Keratinocyte (primary cell): Measurements from ENCODE around the gene COA5. TPM values are rescaled to one million over a fixed set of nuclear protein-coding genes. Genes with fewer than 3 reads are reported as not detected.

Experiments used
- DNase-seq: peaks from one replicate; pipeline ENCODE4 v3.0.0-alpha.2; 2011; ENCODE audit warnings: low read depth, missing footprints, low spot score
- FAIRE-seq: peaks from 2 replicates; lab custom pipeline; 2011; peaks lifted over from hg19 to GRCh38; lab: Jason Lieb, UNC
- H2AFZ ChIP-seq: 2 replicates; pipeline ENCODE4 v1.6.0; 2012; ENCODE audit warnings: low read length, control low read depth, inconsistent platforms; ENCODE audit not compliant: control insufficient read depth
- H3K27ac ChIP-seq: 2 replicates; pipeline ENCODE4 v1.5.1; 2011; ENCODE audit warnings: low read length; ENCODE audit not compliant: control insufficient read depth, insufficient read depth
- H3K27me3 ChIP-seq: 3 replicates; pipeline ENCODE4 v1.6.0; 2011; ENCODE audit warnings: low read length; ENCODE audit not compliant: control insufficient read depth, insufficient read depth; ENCODE audit errors: extremely low read depth
- H3K36me3 ChIP-seq, 2 experiments: 2 replicates in 1 of 2; 3 replicates in 1 of 2; pipeline ENCODE4 v1.5.1; 2011; ENCODE audit warnings: low read length in 2 of 2, mild to moderate bottlenecking in 1 of 2; ENCODE audit not compliant: control insufficient read depth in 2 of 2, insufficient read depth in 2 of 2; ENCODE audit errors: extremely low read depth in 1 of 2
- H3K4me1 ChIP-seq: 3 replicates; pipeline ENCODE4 v1.5.1; 2011; ENCODE audit warnings: low read length; ENCODE audit not compliant: control insufficient read depth, insufficient read depth; ENCODE audit errors: extremely low read depth
- H3K4me2 ChIP-seq: 3 replicates; pipeline ENCODE4 v1.6.0; 2011; ENCODE audit warnings: low read depth, low read length; ENCODE audit not compliant: control insufficient read depth, insufficient read depth; ENCODE audit errors: extremely low read depth
- H3K4me3 ChIP-seq, 3 experiments: fragments of 200-600 bp in 1 of 3; sonication (generic) in 1 of 3; 2 replicates in 2 of 3; 3 replicates in 1 of 3; pipeline ENCODE4 v1.5.1; 2011 to 2016; ENCODE audit warnings: low read length in 3 of 3, mild to moderate bottlenecking in 3 of 3, control low read depth in 2 of 3, inconsistent platforms in 1 of 3, low read depth in 1 of 3, mixed read lengths in 1 of 3, mixed run types in 1 of 3, moderate library complexity in 1 of 3; ENCODE audit not compliant: control insufficient read depth in 2 of 3, insufficient read depth in 2 of 3; ENCODE audit errors: extremely low read depth in 1 of 3
- H3K79me2 ChIP-seq: 2 replicates; pipeline ENCODE4 v1.6.0; 2012; ENCODE audit warnings: low read length; ENCODE audit not compliant: control insufficient read depth, insufficient read depth
- H3K9ac ChIP-seq: 3 replicates; pipeline ENCODE4 v1.6.0; 2011; ENCODE audit warnings: low read length; ENCODE audit not compliant: control insufficient read depth, insufficient read depth; ENCODE audit errors: extremely low read depth
- H3K9me1 ChIP-seq: 3 replicates; pipeline ENCODE4 v1.6.0; 2011; ENCODE audit warnings: low read length; ENCODE audit not compliant: control insufficient read depth, insufficient read depth; ENCODE audit errors: extremely low read depth
- H3K9me3 ChIP-seq: 2 replicates; pipeline ENCODE4 v1.5.1; 2012; ENCODE audit warnings: low read depth, low read length; ENCODE audit not compliant: control insufficient read depth
- H4K20me1 ChIP-seq: 3 replicates; pipeline ENCODE4 v1.6.0; 2011; ENCODE audit warnings: low read length; ENCODE audit not compliant: control insufficient read depth, insufficient read depth; ENCODE audit errors: extremely low read depth
- EZH2 ChIP-seq: IDR thresholded peaks from one replicate; pipeline ENCODE4 v1.6.1; 2012; ENCODE audit warnings: inconsistent platforms, mild to moderate bottlenecking, low read length, moderate library complexity
- dilution Hi-C: fragments of 300-500 bp; cut with MboI; formaldehyde crosslinking; loops from one replicate; pipeline ENCODE4 v1.7.0; 2020; ENCODE audit warnings: low sequenced_read_pairs; ENCODE audit not compliant: extremely low pct_ligation_motif_present
- polyA plus RNA-seq, 5 experiments: library from polyadenylated mRNA; depleted of rRNA in 3 of 5; stranded (reverse) in 3 of 5; stranded (forward) in 1 of 5; unstranded in 1 of 5; fragments of >200 nt; gene quantifications; 1 replicate in 1 of 5; 2 replicates in 3 of 5; 3 replicates in 1 of 5; pipeline versions ENCODE4 v1.2.1 to v1.2.3, GENCODE V29; 2011 to 2012; ENCODE audit warnings: missing spikeins in 2 of 5, low read depth in 1 of 5, low replicate concordance in 1 of 5
- TF ChIP-seq, protein P1 (sequence below), 3 experiments: IDR thresholded peaks in 1 of 3; conservative IDR thresholded peaks in 1 of 3; optimal IDR thresholded peaks in 1 of 3; 2 replicates in 2 of 3; 3 replicates in 1 of 3; pipeline versions ENCODE3 to v1.5.1; 2011; ENCODE audit warnings: low read length in 3 of 3, mild to moderate bottlenecking in 3 of 3, moderate library complexity in 2 of 3, control low read depth in 1 of 3, inconsistent platforms in 1 of 3; ENCODE audit not compliant: insufficient read depth in 2 of 3; ENCODE audit errors: extremely low read depth in 1 of 3

The COA5 gene
- polyA plus RNA-seq, 1 donor (not counting 4 experiments of a cell fraction or from before 2014, with no cell fraction given), result 25.1 TPM

- Histone ChIP-seq H3K9me1 (peaks cover 3% of the 10 kb centered on the region), H3K27ac (peak overlapping the region; percentile 94), H3K27me3 (no peaks in the 10 kb centered on the region), H3K4me1 (peaks cover 26% of the 10 kb centered on the region), H3K79me2 (peaks cover 68% of the 10 kb centered on the region), H3K9me3 (no peaks in the 10 kb centered on the region), H3K9ac (peak overlapping the region; percentile 97), H4K20me1 (no peaks in the 10 kb centered on the region), H3K36me3 (peaks cover 11 to 14% of the 10 kb centered on the region in 2 experiments), H3K4me3 (peak overlapping the region in 2 of 3 experiments; percentile 98 to 99), H3K4me2 (peak overlapping the region; percentile 100), H2AFZ (no peak overlapping the region)
- DNase-seq (no peak), FAIRE-seq (no peak)
- TF ChIP-seq, protein P1, sequence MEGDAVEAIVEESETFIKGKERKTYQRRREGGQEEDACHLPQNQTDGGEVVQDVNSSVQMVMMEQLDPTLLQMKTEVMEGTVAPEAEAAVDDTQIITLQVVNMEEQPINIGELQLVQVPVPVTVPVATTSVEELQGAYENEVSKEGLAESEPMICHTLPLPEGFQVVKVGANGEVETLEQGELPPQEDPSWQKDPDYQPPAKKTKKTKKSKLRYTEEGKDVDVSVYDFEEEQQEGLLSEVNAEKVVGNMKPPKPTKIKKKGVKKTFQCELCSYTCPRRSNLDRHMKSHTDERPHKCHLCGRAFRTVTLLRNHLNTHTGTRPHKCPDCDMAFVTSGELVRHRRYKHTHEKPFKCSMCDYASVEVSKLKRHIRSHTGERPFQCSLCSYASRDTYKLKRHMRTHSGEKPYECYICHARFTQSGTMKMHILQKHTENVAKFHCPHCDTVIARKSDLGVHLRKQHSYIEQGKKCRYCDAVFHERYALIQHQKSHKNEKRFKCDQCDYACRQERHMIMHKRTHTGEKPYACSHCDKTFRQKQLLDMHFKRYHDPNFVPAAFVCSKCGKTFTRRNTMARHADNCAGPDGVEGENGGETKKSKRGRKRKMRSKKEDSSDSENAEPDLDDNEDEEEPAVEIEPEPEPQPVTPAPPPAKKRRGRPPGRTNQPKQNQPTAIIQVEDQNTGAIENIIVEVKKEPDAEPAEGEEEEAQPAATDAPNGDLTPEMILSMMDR (optimal IDR thresholded peaks at IDR 0.05 in 1 of 3, IDR thresholded peaks at IDR 0.05 in 1 of 3, conservative IDR thresholded peaks at IDR 0.05 in 1 of 3; ENCODE audit: extremely low read depth in 1 of 3, insufficient read depth in 2 of 3, low read length in 3 of 3), result no peak
- TF ChIP-seq EZH2, result no peak
- dilution Hi-C loops, result no loop called here
Measured at GRCh38 chr2:98607104-98607503, 1.2 kb downstream of the COA5 start.

GRCh38 chr2:98606431-98606830 is 1.9 kb downstream of the COA5 start:
- Histone ChIP-seq H3K79me2 (peaks cover 68% of the 10 kb centered on the region), H3K4me3 (no peak overlapping the region)

More at GRCh38 chr2:98606431-98606830, 1.9 kb downstream of the COA5 start:
- H3K9ac ChIP-seq, result peak overlapping the region; percentile 24
- peaks cover 3% of the 10 kb centered on the region for H3K9me1 ChIP-seq
- DNase-seq, result no peak
- peaks cover 12 to 18% of the 10 kb centered on the region in 2 experiments for H3K36me3 ChIP-seq
- FAIRE-seq, result no peak
- H3K27ac ChIP-seq, result no peak overlapping the region
- no peak for TF ChIP-seq EZH2
- TF ChIP-seq, protein P1 (optimal IDR thresholded peaks at IDR 0.05 in 1 of 3, IDR thresholded peaks at IDR 0.05 in 1 of 3, conservative IDR thresholded peaks at IDR 0.05 in 1 of 3; ENCODE audit: extremely low read depth in 1 of 3, insufficient read depth in 2 of 3, low read length in 3 of 3), result no peak
- dilution Hi-C loops, result no loop called here
- no peaks in the 10 kb centered on the region for H3K9me3 ChIP-seq
- H2AFZ ChIP-seq, result no peak overlapping the region
- H4K20me1 ChIP-seq, result no peaks in the 10 kb centered on the region
- no peaks in the 10 kb centered on the region for H3K27me3 ChIP-seq
- peaks cover 26% of the 10 kb centered on the region for H3K4me1 ChIP-seq
- H3K4me2 ChIP-seq, result peak overlapping the region; percentile 100
